ENCODE results near the gene FAM131B. TPM values are rescaled to one million over a fixed set of nuclear protein-coding genes. Genes with fewer than 3 reads are reported as not detected.

The FAM131B gene
- total and polyA plus RNA-seq, 2 of the 13 experiments (the other 11 are each of a cell fraction or from before 2014, with no cell fraction given), result 0.07 TPM; not detected in 1

DNA sequence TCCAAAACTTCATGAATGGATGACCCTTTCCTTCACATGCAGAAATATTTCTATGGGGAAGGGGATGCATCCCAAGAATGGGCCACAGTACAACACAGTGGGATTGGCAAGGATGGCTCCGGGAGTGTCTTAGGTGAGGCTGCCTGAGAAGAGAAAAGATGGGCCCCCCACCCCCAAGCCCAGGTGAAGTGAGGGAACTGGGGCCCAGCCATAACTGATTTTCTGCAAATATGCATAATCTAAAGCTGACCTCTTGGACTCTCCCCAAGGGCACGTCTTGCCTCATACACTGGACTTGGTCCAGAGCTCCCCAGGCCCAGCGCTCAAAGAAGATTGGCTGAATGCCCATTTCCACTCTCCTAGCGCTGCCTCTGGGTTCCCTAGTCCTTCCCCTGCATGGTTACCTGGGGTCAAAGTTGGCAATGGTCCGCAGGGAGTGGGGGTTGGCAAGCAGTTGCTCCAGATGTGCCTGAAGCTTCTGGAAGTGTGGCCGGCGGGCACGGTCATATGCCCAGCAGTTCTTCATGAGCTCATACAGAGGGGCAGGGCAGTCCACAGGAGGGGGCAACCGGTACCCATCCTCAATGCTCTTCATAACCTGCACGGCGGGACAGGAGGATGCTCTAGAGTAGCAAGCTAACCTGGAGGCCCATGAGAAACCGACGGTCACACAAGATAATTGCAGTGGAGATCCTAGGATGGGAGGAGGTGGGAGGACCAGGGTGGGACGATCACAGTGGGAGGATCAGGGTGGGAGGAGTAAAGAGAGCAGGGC lies 30.9 kb upstream of the FAM131B start (continued):
- TF ChIP-seq, protein P1, sequence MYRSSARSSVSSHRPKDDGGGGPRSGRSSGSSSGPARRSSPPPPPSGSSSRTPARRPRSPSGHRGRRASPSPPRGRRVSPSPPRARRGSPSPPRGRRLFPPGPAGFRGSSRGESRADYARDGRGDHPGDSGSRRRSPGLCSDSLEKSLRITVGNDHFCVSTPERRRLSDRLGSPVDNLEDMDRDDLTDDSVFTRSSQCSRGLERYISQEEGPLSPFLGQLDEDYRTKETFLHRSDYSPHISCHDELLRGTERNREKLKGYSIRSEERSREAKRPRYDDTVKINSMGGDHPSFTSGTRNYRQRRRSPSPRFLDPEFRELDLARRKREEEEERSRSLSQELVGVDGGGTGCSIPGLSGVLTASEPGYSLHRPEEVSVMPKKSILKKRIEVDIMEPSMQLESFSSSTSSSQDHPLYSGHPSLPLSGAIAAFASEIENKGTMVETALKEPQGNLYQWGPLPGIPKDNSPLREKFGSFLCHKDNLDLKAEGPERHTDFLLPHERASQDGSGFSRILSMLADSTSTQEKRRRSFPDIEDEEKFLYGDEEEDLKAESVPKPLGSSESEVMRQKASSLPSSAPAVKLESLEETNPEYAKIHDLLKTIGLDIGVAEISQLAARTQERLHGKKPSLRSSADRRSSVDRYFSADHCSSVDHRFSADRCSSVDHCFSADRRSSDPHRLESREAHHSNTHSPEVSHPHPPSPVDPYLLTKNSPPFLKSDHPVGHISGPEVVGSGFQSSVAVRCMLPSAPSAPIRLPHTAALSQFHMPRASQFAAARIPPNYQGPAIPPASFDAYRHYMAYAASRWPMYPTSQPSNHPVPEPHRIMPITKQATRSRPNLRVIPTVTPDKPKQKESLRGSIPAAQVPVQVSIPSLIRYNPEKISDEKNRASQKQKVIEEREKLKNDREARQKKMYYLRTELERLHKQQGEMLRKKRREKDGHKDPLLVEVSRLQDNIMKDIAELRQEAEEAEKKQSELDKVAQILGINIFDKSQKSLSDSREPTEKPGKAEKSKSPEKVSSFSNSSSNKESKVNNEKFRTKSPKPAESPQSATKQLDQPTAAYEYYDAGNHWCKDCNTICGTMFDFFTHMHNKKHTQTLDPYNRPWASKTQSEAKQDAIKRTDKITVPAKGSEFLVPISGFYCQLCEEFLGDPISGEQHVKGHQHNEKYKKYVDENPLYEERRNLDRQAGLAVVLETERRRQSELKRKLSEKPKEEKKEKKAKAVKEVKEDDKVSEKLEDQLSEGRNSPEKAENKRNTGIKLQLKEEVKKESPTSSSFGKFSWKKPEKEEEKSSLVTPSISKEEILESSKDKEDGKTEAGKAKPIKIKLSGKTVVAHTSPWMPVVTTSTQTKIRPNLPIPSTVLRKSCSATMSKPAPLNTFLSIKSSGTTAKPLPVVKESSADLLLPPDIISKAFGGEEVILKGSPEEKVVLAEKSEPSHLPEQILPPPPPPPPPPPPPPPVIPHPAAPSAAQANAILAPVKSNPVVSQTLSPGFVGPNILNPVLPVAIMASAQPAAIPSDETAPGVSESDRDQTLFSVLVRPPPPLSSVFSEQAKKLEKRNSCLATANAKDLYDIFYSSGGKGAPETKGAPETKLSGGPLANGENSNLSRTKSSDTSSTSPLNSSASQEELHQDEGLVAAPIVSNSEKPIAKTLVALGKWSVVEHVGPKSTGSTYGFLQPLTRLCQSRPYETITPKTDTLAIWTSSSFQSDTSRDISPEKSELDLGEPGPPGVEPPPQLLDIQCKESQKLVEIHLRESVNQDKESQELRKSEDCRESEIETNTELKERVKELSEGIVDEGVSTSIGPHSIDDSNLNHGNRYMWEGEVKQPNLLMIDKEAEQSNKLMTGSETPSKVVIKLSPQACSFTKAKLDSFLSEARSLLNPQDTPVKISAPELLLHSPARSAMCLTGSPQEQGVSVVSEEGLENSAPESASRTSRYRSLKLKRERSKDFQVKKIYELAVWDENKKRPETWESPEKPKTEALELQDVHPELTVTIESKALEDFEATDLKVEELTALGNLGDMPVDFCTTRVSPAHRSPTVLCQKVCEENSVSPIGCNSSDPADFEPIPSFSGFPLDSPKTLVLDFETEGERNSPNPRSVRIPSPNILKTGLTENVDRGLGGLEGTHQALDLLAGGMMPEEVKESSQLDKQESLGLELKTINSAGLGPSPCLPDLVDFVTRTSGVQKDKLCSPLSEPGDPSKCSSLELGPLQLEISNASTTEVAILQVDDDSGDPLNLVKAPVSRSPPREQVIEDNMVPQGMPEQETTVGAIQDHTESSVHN (CRISPR knock-in tag; IDR thresholded peaks at IDR 0.05), result no peak
- TF ChIP-seq ZNF138 (CRISPR knock-in tag; IDR thresholded peaks at IDR 0.05; ENCODE audit: low read depth) (no peak), MAZ (IDR thresholded peaks at IDR 0.05; ENCODE audit: borderline replicate concordance, low read depth, low read length) (peak; percentile 74; the same call in 1 of the 2 replicates), MAZ (CRISPR knock-in tag; IDR thresholded peaks at IDR 0.05; ENCODE audit: low read depth) (peak; percentile 43; the same call in 1 of the 2 replicates), MBNL3 (CRISPR knock-in tag; conservative IDR thresholded peaks at IDR 0.05) (no peak), MYC (CRISPR knock-in tag; IDR thresholded peaks at IDR 0.05; ENCODE audit: borderline replicate concordance) (peak; percentile 36; the same call in 1 of the 2 replicates)
- TF ChIP-seq, protein P2, sequence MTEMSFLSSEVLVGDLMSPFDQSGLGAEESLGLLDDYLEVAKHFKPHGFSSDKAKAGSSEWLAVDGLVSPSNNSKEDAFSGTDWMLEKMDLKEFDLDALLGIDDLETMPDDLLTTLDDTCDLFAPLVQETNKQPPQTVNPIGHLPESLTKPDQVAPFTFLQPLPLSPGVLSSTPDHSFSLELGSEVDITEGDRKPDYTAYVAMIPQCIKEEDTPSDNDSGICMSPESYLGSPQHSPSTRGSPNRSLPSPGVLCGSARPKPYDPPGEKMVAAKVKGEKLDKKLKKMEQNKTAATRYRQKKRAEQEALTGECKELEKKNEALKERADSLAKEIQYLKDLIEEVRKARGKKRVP (CRISPR knock-in tag; IDR thresholded peaks at IDR 0.05), result peak in 1 of 2 experiments; percentile 65; a peak in 1 of 4 replicates
- TF ChIP-seq, protein P3, sequence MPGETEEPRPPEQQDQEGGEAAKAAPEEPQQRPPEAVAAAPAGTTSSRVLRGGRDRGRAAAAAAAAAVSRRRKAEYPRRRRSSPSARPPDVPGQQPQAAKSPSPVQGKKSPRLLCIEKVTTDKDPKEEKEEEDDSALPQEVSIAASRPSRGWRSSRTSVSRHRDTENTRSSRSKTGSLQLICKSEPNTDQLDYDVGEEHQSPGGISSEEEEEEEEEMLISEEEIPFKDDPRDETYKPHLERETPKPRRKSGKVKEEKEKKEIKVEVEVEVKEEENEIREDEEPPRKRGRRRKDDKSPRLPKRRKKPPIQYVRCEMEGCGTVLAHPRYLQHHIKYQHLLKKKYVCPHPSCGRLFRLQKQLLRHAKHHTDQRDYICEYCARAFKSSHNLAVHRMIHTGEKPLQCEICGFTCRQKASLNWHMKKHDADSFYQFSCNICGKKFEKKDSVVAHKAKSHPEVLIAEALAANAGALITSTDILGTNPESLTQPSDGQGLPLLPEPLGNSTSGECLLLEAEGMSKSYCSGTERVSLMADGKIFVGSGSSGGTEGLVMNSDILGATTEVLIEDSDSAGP (CRISPR knock-in tag; IDR thresholded peaks at IDR 0.05; ENCODE audit: borderline replicate concordance), result peak; percentile 64
- TF ChIP-seq, protein P4, sequence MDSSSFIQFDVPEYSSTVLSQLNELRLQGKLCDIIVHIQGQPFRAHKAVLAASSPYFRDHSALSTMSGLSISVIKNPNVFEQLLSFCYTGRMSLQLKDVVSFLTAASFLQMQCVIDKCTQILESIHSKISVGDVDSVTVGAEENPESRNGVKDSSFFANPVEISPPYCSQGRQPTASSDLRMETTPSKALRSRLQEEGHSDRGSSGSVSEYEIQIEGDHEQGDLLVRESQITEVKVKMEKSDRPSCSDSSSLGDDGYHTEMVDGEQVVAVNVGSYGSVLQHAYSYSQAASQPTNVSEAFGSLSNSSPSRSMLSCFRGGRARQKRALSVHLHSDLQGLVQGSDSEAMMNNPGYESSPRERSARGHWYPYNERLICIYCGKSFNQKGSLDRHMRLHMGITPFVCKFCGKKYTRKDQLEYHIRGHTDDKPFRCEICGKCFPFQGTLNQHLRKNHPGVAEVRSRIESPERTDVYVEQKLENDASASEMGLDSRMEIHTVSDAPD (CRISPR knock-in tag; IDR thresholded peaks at IDR 0.05), result peak; percentile 87
- TF ChIP-seq, protein P5, sequence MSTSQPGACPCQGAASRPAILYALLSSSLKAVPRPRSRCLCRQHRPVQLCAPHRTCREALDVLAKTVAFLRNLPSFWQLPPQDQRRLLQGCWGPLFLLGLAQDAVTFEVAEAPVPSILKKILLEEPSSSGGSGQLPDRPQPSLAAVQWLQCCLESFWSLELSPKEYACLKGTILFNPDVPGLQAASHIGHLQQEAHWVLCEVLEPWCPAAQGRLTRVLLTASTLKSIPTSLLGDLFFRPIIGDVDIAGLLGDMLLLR (CRISPR knock-in tag; IDR thresholded peaks at IDR 0.05), result no peak
- TF ChIP-seq, protein P6, sequence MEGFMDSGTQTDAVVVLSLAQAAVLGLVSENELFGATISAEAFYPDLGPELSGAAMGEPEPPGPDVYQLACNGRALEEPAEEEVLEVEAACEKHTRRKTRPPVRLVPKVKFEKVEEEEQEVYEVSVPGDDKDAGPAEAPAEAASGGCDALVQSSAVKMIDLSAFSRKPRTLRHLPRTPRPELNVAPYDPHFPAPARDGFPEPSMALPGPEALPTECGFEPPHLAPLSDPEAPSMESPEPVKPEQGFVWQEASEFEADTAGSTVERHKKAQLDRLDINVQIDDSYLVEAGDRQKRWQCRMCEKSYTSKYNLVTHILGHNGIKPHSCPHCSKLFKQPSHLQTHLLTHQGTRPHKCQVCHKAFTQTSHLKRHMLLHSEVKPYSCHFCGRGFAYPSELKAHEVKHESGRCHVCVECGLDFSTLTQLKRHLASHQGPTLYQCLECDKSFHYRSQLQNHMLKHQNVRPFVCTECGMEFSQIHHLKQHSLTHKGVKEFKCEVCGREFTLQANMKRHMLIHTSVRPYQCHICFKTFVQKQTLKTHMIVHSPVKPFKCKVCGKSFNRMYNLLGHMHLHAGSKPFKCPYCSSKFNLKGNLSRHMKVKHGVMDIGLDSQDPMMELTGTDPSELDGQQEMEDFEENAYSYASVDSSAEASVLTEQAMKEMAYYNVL (CRISPR knock-in tag; IDR thresholded peaks at IDR 0.05; ENCODE audit: borderline replicate concordance), result peak; percentile 72; the same call in 1 of the 2 replicates

Data from HepG2 (cell line).